H1 (cell line): Measurements from ENCODE around the gene STK16. TPM values are rescaled to one million over a fixed set of nuclear protein-coding genes. Genes with fewer than 3 reads are reported as not detected.

ENCODE experiments used
- CBX8 ChIP-seq: fragments of 300-800, 300-1000 bp; sonication (generic); IDR thresholded peaks from 2 replicates; pipeline ENCODE4 v1.7.1; 2016; ENCODE audit warnings: low read depth, low read length, borderline replicate concordance
- GTF2F1 ChIP-seq: IDR thresholded peaks from 2 replicates; pipeline ENCODE4 v1.6.1; 2012; ENCODE audit warnings: low read depth, low read length, improper control_type of control experiment, borderline replicate concordance
- NRF1 ChIP-seq: IDR thresholded peaks from 2 replicates; pipeline ENCODE4 v1.6.1; 2011; ENCODE audit warnings: mild to moderate bottlenecking, low read depth, low read length, improper control_type of control experiment
- SP1 ChIP-seq: IDR thresholded peaks from 2 replicates; pipeline ENCODE4 v1.6.1; 2011; ENCODE audit warnings: low read depth, low read length
- USF2 ChIP-seq: IDR thresholded peaks from 2 replicates; pipeline ENCODE4 v1.6.1; 2011; ENCODE audit warnings: low read length, improper control_type of control experiment
- YY1 ChIP-seq: IDR thresholded peaks from 2 replicates; pipeline ENCODE4 v1.6.1; 2011; ENCODE audit warnings: low read depth, mild to moderate bottlenecking, low read length
- ZNF274 ChIP-seq: IDR thresholded peaks from 2 replicates; pipeline ENCODE4 v1.7.0; 2012; ENCODE audit warnings: low read length, borderline replicate concordance; ENCODE audit errors: extremely low read depth
- polyA plus RNA-seq, 7 experiments: library from polyadenylated mRNA; depleted of rRNA in 3 of 7; stranded (reverse) in 5 of 7; unstranded in 2 of 7; fragments of >200 nt in 5 of 7; fragments of 200-250 nt in 2 of 7; gene quantifications; 1 replicate in 5 of 7; 2 replicates in 1 of 7; 4 replicates in 1 of 7; pipeline versions ENCODE4 v1.2.1 to v1.2.3, GENCODE V29; 2011 to 2013; ENCODE audit warnings: missing spikeins in 2 of 7, mixed read lengths in 2 of 7
- total RNA-seq: library from RNA; stranded (reverse); fragmentation: NEBNext Ultra II Directional; extraction: Animal tissue kit (Norgen Biotek cat#: 25700); gene quantifications from 2 replicates; pipeline ENCODE4 v1.2.1, GENCODE V29; 2021
- TF ChIP-seq, protein P1 (sequence below): IDR thresholded peaks from 2 replicates; pipeline ENCODE4 v1.6.1; 2012; ENCODE audit warnings: low read length, inconsistent platforms

The STK16 gene
- total and polyA plus RNA-seq, 2 of the 8 experiments (the other 6 are each of a cell fraction or from before 2014, with no cell fraction given) = 21.3 to 51.4 TPM

GRCh38 chr2:219289195-219289536 lies 43.9 kb downstream of the STK16 start (continued):
- no peak for TF ChIP-seq USF2
- TF ChIP-seq YY1 = no peak
- TF ChIP-seq NRF1 = no peak
- no peak for TF ChIP-seq GTF2F1
- no peak for TF ChIP-seq SP1
- TF ChIP-seq, protein P1, sequence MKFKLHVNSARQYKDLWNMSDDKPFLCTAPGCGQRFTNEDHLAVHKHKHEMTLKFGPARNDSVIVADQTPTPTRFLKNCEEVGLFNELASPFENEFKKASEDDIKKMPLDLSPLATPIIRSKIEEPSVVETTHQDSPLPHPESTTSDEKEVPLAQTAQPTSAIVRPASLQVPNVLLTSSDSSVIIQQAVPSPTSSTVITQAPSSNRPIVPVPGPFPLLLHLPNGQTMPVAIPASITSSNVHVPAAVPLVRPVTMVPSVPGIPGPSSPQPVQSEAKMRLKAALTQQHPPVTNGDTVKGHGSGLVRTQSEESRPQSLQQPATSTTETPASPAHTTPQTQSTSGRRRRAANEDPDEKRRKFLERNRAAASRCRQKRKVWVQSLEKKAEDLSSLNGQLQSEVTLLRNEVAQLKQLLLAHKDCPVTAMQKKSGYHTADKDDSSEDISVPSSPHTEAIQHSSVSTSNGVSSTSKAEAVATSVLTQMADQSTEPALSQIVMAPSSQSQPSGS = no peak
- TF ChIP-seq ZNF274 = no peak
- no peak for TF ChIP-seq CBX8
